Measurements from ENCODE around the gene MEDAG.
"Not testable (repeated sequence)": the region's sequence is repeated elsewhere in the genome, so short reads cannot be mapped to it uniquely, and the experiment has no call there.

MEDAG gene

DNA sequence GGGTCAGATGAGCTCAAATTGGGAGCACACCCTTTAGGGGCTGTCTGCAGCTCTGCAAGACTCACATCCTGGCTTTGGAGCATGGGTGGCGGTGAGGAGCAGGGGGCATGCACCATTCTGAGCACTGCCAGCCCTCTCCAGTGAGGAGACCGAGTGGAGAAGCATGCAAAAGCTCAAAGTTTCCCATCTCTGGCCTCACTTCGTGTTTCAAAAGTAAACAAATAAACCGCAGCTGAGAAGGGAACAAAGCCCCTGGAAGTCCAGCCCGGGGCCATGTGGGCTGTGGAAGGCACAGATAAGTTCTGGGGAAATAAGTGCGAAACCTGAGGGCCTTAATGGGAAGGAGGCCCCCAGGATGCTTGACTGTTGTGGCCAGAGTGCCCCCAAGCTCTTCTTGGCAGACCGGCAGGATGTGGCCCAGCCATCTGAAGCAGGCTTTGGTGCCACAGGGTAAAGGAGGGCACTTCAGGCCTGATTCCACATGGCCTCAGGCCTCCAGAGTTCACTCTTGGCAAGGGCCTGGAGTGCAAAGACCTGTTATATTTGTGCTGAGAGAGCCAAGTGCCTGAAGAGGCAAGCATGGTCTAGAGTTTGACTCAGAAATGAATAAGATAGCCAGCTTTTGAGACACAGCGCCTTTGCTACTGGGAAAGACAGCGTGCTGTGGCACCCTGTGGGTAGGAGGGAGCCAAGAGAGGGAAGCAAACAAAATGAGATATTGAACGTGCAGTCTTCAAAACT is 1.2 kb downstream of the MEDAG start:
- peak in 2 of 51 donors; percentile 20 to 52 for DNase-seq

DNA sequence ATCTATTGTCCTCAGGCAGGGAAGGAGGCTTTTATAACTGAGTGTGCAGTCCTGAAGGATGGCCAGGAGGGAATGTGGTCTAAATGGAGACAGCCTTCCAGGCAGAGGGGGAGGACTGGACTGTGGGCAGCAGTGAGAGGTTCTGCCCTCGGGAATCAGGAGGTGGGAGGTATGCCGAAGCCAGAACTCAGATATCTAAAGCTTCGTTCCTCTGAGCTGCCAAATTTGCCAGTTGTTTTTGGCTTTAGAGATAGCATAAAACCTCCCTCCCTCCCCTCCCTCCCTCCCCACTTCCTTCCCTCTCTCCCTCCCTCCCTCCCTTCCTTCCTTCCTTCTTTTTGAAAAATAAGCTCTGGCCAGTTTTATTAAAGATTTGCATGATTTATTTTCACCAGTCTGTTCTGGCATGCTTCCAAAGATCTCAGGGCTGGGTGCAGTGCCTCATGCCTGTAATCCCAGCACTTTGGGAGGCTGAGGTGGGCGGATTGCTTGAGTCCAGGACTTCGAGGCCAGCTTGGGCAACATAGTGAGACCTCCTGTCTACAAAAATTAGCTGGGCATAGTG is 2.4 kb downstream of the MEDAG start:
- peak in 1 of 51 donors; percentile 24 for DNase-seq

DNA sequence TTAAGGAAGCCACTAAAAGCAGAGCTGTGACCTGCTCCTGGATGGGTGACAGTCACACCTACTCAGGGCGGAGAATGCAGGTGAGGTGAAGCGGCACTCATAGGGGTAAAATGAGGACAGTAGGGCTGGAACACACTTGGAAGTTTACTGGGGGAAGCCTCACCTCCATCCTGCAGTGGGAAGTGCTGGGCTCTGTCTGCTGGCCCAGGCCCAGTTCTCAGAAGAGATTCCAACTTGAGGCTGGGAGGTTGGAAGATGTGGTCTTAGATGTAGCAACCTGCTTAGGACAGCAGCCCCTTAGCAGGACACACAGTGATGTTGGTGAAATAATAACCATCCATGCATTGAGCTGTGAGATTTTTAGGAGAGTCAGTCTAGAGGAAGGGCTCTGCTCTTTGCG is 4.6 kb downstream of the MEDAG start:
- no peak for DNase-seq

DNA sequence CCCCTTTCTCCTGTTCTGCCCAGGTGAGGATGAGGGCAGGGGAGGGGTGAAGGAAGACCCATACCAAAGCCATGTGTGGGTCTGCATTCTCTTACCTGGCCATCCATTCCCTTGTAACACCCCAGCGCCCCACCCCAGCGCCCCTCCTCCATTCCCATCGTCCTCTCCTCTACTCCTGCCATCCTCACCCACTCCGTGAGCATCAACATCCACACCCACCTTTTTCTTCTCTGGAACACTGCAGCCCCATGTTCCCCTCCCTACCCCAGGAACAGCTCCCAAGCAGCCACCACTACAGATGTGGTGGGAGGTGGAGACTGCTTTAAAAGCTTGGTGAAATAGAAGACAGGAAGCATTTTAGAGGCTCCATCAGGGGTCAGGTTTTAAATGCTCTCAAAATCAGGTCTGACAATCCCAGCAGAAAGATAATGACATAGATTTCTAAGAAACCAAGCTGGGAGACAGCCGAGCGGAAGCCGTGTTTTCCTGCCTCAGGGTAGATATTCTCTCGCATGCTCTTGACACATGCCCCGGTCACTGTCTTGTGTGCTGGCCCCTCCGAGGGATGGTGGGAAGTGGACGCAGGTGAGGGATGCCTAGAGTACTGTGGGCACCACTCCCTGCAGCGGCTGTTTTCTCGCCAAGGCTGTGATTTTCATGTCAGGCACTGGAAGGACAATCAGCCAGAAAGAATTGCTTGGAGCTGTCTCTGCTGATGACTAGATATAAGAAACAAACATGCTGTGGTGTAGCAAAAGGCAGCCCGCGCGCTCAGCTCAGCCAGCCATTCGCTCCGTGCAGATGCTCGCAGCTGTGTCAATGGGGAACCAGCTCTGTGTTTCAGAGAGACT is 9.8 kb downstream of the MEDAG start:
- DNase-seq, result peak in 3 of 51 donors; percentile 13 to 23 (median 19)

DNA sequence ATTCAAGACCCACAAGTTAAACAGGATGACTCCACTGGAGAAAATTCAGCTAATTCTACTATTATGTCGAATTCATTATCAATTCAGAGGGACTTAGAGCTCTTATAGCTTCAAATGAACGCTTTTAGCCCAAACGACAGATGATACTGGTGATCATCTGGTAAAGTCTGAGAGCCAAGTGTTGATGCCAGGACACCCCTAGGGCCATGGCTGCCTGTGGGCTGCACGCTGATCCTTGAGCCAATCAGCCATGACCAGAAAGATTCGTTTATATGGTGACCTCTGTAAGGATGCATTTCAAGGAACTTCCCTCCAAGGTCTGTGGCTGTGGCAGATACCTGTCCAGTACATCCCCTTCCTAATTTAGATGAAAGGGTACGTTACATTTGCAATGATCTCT is 10.9 kb downstream of the MEDAG start:
- DNase-seq, result no peak

DNA sequence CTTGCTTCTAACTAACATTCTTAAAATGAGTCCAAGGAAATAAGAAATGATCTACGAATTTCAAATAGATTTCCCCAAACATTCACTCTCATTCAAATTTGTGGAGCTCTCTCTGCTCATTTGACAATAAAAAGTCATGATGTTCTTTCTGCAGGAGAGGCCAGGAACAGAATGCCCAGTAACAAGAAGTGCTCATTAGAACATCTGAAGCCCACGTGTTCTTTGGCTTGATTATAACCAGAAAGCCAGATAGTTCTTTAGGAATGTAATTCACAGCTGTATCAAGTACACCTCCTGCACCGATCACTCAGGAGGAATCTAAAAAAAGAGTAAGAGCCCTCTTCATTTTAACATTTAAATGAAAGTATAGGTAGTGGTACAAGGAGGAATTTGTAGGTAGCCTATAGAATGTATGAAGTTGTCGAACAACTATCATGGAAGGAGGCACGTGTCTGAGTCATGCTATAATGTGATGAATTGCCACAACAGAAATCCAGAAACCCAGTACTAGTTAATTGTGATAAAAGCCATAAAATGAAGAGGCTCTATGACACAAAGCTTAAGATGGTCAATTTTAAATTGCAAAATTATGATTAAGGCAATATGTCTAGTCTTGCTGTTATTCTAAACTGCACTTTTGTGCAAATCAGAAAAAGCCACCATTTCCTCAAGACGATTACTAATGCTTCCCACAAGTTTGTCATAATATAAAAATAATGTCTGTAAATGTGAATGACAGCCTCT is 12.8 kb downstream of the MEDAG start:
- DNase-seq, result no peak

DNA sequence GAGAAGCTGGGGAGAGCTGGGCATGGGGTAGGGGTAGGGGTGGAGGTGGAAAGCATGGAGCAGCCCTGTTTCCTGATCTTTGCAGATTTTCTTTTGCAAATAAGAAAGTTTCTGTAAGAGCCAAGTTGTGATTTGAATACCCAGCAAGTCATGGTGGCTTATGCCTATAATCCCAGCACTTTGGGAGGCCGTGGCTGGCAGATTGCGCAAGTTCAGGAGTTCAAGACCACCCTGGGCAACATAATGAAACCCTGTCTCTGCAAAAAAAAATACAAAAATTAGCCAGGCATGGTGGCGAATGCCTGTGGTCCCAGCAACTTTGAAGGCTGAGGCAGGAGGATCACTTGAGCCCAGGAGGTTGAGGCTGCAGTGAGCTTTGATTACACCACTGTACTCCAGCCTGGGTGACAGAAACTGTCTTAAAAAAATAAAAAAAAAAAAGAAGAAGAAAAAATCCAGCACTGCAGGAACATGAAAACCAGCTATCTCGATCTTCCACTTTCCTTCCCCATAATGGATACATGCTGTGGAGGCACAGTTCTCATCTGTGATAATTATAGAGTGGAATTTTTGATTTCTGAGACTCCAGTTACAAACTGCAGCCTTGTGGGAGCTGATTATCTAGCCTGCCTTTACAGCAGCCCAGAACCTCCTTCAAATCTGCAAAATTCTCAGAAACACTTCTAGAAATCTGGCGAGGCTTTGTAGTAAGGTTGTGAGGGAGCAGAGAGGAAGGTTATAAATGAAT is 14.3 kb downstream of the MEDAG start:
- DNase-seq, result no peak

DNA sequence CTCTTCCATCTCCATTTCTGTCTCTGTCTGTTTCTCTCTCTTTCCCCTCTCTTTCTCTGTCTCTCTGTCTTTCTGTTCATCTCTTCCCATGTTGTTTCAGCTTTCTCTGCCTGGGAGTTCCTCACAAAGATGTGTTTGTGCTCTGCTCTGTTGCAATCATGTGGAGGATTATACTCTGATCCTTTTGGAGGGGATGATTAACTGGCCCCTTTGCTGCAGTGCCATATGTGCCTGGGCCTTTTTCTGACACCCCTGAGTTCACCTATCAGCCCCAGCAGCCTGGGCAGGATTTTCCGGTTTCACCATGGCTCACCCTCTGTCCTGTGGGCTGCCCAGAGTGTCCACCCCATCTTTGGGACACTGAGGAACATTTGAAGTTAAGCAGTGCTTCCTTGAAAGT is 17.3 kb downstream of the MEDAG start:
- DNase-seq, result no peak

DNA sequence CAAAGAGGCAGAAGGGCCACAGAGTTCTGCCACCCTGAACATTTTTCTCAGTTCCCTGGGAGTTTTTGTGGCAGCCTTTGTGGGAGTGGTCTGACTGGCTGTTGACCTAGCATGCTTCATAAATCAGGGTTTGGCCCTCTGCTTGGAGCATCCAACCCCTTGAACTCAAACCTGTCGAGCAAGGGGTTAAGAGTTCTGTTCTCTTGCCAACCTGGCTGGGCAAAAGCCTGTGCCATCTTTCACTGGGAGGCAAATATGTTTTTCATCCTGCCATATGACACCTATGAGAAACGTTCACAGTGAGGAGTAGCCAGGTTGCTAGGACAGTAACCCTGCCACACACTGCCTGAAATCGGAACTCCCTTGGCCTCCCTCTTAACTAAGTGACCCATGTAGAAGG is 18.6 kb downstream of the MEDAG start:
- no peak for DNase-seq

DNA sequence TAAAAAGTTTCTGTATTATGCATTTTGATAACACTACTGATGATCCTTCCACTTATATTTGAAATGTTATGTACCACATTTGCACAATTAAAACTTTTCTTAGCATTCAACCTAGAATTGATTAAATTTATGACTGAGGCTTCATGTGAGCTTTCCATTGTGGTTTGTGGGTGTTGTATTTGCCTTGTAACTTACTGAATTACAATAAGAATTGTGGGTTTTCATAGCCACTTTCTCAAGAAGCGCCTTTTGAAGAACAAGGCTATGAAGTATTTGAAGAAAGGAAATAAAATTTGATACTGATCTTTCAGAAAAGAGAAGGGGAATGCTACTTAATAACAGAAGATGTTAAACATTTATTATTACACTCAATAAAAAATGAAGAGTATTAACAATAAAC is 19.4 kb downstream of the MEDAG start:
- DNase-seq, result no peak

DNA sequence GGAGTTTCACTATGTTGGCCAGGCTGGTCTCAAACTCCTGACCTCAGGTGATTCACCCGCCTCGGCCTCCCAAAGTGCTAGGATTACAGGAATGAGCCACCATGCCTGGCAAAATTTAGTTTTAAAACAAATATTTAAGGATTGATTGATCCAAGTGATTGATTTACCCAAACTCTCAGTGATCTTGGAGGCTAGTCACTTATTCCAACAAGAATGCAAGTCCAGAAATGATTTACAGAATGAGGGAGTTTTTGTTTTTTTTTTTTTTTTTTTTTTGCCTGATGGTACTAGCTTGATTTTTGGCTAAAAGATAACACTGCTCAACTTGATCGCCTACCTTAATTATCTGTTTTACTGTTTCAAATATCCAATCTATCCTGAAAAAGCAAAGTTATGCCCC is 20.7 kb downstream of the MEDAG start:
- DNase-seq, result no peak

DNA sequence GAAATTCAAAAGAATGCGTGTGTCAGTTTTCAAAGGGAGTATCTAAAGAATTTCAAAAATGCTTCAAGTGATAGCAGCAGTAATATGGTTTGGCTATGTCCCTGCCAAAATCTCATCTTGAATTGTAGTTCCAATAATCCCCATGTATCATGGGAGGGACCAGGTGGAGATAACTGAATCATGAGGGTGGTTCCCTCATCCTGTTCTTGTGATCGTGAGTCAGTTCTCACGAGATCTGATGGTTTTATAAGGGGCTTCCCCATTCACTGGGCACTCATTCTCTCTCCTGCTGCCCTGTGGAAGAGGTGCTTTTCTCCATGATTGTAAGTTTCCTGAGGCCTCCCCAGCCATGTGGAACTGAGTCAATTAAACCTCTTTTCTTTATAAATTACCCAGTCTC is 21.1 kb downstream of the MEDAG start:
- DNase-seq, result not testable (repeated sequence)

DNA sequence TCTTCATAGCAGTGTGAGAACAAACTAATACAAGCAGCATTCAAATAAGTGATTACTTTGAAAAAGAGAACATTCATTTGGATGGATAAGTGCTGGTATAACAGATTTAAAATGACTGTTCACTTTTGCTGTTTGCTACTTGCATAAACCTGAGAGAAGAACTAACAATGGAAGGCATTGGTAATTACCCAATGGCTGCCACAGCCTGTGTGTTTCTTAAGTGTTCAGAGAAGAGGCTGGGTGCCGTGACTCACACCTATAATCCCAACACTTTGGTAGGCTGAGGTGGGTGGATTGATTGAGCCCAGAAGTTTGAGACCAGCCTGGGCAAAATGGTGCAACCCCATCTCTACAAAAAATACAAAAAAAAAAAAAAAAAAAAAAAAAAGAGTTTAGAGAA is 21.5 kb downstream of the MEDAG start:
- no peak for DNase-seq

DNA sequence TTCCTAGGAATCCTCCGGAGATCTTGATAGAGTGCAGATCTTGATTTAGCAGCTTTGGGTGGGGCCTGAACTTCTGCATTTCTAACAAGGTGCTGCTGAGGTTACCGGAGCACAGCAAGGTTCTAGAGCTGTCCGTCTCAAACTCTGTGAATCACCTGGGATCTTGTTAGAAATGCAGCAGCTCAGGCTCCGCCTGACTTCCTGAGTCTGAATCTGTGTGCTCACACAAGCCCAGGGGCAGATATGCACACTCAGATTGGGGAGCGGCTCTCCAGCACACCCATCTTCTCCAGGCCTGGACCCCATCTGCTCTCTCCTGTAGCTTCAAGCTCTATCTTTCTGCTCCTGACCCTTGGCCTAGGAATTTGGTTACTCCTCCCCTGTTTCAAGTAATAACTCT is 22.9 kb downstream of the MEDAG start:
- no peak for DNase-seq

DNA sequence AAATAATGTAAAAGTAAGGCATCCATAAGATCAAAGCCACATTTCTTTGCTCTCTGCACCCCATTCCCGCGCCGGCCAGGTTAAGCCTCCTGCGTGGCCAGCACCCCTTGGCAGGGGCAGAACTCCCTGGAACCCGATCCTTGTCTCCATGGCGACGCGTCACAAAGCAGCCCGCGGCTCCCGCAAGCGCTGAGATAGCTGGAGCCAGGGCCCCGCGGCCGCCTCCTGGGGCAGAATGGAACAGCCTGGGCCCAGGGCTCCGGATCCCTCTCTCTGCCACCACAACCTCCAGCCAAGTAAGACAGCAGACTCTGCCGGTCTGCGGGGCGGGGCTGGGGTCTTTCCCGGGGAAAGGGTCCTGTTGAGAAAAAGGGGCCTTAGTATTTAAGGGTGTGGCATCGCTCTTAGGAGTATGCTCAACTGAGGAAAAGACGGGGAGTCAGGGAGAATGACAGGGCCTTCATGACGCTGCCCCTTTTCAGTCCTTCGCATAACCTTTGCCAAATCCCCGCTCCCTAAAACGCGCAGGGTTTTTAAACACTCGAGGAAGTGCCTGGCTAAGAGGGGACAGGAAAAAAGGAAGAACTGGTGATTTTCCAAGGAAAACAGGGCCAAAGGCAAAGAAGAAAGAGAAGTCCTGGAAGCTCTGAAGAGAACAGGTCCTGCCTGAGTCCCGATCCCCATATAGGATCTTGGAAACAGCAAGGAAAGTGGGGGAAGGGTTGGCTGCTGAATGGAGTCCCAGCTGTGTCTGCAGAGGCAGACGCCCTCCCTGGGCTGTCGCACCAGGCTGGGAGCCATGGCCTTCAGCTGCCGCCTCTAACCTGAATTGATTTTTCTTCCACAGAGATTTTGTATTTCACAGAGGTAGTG is 26.6 kb downstream of the MEDAG start, which contains the start of gene TEX26:
Gene TEX26, plus strand, starts transcription at position 176 of the 873 bp plus-strand sequence. Its CDS starts 60 bp downstream, at position 236.
- peak in 31 of 51 donors; percentile 5 to 73 (median 33) for DNase-seq

DNA sequence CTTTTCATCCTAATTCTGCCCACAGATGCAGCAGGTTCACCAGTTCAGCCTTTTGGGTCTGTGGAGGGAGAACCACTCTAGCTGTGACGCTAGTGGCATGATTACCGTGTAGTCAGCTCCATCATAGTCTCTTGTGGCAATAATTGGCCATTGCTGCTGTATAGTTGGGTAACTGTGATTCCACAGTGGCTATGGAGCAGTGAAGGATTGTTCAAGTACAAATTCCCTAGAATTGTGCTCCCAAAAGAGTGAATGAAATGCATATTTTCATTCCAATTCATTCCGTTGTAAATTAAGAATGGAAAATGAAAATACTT is 27.2 kb downstream of the MEDAG start:
- DNase-seq, result no peak

DNA sequence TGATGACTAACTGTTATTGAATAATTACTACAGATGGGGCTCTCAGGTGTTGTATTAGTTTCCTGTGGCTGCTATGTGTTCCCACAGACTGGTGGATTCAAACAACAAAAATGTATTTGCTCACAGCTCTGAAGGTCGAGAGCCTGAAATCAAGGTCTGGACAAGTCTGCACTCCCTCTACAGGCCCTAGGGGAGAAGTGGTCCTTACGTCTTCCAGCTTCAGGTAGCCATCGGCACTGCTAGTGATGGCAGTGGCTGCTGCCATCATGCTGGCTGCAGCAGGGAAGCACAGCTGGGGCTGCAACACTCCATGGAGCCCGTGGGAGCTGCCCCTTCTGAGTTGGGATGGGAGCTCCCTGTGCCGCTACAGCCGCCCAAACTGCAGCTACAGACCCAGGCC is 28.3 kb downstream of the MEDAG start:
- DNase-seq, result no peak

DNA sequence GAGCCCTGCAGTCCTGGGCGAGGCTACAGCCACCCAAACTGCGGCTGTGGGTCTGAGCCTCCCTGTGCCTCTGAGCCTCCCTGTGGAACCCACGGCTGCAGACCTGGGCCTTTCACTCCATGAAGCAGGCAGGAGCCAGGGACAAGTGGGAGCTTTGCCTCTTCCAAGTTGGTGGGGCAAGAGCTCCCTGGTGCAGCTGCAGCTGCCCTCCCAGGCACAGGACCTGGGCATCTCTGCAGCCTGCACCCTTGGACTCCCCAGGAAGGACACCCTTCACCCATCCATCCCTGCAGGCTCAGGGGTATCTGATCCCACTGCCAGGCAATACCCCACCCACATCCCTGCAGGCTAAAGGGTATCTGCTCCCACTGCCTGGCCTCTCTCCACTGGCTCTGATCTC is 28.7 kb downstream of the MEDAG start:
- DNase-seq, result no peak

DNA sequence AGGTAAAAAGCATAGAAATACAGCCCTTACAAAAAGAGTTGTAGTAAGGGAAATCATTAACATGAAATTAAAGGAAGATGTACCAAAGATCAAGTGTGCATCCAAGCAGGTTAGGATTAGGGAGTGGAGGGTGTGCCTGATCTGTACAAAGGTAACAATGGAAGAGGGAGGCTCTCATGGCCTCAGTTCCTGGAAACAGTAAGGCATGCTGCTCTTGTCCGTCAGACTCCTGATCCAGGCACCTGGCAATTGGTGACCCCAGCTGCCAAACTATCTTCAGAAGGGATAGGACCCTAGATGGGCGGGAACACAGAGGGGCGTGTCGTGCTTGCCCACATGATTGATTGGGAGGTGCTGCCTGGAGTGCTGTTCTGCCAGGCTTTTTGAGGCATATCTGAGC is 30.9 kb downstream of the MEDAG start:
- DNase-seq, result no peak

DNA sequence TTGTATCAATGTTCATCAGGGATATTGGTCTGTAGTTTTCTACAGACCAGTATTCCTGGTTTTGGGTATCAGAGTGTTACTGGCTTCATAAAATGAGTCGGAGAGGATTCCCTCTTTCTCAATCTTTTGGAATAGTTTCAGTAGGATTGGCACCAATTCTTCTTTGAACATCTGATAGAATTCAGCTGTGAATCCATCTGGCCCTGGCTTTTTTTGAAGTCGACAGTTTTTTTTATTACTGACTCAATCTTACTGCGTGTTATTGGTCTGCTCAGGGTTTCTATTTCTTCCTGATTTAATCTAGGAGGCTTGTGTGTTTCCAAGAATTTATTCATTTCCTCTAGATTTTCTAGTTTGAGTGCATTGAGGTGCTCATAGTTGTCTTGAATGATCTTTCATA is 37.8 kb downstream of the MEDAG start:
- no peak for DNase-seq

All from hypothalamus (tissue), 51 donors.